ENCODE measurements around the gene FRYL.

The FRYL gene

DNA sequence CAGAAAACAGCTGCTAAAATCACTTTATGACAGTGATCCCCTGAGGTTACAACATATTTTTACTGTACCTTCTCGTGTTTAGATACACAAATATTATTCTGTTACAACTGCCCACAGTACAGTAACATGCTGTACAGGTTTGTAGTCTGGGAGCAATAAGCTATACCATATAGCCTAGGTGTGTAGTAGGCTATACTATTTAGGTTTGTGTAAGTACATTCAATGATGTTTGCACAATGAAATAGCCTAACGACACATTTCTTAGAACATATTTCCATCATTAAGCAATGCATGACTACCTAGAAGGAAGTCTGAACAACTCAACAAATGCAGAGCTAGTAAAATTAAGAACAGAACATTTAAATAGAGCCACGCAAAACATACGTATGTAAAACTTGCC is 177.3 kb downstream of the FRYL start:
- DNase-seq: peak; percentile 27

DNA sequence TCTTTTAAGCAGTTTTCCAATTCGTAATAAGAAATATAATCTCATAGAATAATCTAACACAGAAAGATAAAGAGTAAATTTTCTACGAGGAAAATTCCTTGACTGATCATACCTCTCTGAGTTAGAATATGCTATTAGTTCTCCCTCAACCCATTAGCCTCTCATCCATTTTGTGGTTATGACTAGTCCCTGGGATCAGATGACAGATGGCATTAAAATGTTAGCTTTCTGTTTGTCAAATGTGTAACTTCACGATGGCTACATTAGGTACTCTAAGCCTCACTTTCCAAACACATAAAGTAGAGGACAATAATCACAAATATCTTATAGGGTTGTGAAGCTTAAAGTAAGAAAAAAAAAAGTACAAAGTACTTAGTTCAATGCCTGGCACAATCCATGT is 177.9 kb downstream of the FRYL start:
- peak; percentile 72 for DNase-seq

DNA sequence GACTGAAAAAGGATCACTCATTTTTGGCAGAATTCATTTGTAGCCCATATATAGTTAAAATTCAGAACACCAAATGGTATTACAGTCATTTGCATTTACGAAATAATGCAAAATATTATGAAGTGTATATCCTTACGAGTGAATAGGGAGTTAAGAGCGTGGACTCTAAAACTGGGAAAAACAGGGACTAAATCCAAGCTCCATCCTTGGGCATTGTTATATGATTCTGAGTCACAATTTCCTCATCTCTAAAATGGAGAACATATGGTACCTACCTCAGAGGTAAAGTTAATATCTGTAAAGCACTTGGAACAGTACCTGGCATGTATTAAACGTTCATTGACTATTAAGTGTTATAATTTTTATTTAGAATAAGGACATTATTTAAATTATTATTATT is 183.7 kb downstream of the FRYL start:
- DNase-seq: no peak

DNA sequence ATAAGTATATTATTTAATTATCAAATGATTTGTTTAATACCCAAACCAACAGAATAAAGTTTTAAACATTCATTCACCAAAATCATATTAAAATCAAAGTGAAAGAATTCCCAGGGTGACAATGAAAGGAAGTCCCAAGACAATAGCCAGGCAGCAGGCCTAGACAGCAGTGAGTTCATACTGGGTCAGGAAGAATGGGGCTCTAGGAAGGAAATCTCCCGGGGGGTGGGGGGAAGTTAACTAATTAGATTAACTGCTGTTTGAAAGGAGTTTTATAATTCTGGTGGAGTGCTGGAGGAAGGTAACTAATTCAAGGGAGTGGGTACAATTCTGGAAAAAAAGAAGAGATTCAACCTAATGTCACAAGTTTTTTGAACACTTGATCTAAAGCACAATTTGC is 185.9 kb downstream of the FRYL start:
- DNase-seq: no peak

DNA sequence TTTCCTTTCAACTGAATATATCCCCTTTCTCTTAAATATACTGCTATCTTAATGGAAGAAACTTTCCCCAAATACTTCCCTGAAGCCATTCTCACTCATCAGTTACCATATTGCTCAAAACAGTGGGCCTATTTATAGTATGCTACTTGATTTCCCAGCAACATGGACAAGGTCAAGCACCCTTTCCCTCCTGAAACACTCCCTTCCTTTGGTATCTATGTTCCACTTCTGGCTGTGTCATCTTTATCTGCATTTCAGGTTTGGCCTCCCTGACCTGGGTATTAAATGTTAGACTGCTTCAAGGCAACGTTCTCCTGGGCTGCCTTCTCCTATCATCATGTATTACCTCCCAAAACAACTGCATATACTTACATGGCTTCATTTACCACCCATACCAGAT is 188.7 kb downstream of the FRYL start:
- DNase-seq: no peak

DNA sequence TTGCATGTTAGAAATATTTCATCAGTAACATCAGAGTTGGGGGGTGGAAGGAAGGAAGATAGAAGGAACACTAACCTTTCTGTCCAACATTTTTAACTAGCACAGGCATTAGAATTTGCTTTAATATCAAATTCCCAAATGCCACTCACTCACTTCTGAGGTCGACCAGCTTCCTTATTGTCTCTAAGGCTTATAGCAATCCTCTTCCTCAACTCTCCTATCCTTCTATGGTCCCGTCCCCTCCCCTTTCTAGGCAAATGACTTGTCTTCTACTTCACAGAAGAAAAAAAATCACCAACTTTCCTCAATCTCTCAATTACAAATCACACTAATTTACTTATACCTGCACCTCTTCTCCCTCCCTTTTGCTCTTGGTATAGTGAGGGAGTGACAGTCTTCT is 189.2 kb downstream of the FRYL start:
- no peak for DNase-seq

DNA sequence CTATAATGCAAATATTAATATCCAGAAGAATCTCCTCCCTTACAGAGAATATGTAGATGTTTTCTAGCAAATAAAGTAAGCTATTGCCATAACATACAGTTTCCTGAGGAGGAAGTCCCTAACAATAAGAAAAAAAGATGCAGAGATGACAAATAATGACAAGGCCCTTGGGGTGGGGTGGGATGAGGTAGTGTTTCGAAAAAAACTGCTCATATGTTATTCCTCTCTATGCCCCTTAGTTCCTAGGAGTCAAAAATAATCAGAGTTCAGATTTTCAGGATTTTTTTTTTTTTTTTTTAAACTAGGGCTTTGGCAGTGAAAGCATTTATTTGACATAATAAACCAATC is 191.0 kb downstream of the FRYL start:
- DNase-seq: no peak

DNA sequence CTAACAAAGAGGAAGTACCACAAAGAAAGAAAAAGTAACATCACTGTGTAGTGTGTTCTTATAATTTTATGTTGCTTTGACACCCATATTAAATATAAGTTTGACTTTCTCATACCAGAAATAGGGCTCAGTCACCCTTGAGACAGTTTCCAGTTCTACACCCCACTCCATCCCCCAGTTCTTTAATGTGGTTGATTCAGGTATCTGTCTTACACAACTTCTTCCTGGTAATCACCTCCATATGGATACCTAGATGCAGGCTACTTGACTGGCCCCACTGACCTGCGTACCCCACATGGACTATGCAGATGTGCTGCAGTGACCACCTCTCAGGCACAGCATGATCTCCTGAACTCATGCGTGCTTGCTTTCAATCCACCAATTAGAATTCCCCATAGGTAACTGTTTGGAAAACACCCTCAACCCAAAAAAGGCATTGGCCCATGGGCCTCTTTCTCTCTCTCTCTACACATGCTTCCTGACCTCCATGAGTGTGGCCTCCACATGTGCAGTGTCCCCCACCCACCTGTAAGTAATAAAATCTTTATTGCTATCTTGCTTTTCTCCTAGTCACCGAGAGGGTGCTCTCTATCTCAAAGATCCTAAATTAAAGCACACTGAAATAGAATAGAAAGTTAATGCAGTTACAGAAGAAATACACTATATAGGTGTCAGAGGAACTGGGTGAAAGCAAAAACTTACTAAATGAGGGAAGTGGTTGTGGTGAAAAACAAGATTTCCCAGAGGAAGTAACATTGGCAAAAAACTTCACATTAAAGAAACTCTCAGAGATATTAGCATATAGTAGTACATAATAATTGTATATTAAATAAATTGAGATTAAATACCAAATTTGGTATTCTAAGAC is 191.6 kb downstream of the FRYL start:
- peak; percentile 7 for DNase-seq

DNA sequence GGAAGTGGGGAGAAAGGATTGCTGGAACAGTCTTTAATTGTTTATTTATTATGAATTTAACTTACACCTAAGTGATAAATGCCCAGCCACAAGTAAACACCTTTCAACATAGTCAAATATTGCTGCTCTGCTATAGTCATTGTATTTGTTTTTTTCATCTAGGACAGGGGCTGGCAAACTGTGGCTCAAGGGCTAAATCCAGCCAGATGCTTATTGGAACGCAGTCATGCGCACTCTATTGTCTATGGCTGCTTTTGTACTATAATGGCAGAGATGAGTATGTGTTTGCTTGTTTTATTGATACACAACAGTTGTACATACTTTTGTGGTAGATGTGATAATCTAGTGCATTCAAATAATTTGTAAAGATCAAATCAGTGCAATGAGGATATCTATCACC is 194.7 kb downstream of the FRYL start:
- DNase-seq: no peak

DNA sequence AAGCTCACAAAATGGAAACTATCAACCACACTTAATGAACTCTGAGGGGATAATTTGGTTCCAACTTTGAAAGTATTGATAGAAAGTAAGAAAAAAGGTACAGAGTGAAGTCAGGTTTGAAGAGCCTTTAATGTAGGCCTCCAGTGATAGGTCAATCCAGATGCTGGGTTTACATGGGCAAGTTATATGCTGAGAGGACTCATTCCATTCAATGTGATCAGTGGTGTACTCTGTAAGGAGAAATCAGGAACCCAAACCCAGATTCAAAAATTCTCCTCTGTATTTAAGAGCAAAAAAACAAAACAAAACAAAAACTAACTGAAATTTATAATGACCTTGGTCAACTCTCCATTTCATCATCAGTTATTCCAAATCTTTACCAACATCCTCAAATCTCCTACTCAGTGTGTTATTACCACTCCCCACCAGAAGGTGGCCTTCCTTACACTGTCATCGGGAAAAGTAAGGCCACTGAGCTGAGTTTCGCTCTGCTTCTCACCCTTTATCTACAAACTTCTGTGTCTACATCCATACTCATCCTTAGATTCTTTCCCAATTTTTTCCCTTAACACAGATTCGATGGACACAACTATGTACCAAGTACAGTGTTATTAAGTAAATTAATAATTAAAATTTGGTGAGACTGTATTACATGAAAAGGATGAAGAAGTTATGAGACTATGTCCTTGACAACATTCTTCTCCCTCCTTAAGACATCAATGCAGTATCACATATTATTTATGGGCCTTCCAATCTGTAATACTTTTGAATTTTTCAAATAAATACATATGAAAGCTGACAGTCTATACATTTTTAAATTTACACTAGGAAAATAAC is 201.7 kb downstream of the FRYL start:
- peak; percentile 61 for DNase-seq

DNA sequence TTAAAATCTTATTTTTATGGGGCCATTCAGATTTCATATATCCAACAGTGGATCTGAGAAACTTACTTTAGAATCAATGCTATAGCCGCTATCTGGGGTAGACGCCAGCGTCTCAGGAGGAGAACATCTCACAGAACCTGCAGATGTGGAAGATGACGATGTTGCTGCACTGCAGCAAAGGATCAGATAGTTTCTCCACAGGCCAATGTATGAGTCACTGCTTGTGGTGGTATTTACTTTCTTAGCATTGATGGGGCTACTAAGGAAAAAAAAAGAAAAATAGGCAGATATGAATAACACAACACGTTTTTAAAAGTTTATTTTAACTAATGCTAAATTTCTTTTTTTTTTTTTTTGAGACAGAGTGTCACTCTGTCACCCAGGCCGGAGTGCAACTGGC is 204.1 kb downstream of the FRYL start:
- DNase-seq: peak; percentile 31

DNA sequence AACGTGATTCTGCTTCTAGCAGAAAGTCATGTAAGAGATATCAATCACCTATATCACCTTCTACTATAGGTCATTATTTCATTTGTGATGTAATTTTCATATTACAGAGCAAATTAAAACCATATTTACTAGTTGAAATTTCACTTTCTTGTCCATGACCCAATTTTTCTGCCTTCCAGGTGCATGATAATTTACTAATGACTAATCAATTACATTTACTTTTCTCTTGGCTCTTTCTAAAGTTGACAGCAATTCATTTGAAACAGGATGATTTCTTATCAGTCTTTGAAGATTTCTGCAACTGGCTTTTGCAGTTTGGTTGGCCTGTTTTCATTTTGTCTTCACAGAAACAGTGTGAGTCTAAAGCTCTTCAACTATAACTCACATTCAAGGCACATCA is 208.6 kb downstream of the FRYL start:
- no peak for DNase-seq

DNA sequence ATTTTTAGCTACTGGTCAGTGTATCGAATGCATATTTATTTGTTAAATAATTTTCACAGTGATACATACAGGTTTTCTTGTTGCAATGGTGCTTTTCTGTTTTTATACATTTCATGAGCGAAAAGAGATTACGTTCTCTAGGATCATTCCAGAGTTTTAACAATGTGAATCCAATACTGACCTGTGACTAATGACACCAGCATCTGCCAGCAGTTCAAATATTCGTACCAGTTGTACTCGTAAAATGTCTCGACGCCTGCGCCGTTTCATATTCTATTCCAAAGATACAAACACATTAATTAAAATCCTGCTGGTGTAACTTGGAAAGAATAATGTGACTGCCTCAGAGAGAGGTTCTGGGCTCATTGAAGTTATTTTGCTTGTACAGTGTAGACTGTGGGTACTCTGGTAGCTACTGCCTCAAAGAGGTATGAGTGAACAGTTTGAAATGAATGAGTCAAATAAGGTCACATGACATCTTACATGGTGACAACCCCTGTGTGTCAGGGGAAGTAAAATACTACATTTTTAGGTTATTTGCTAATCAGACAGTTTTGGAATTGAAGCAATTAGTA is 209.3 kb downstream of the FRYL start:
- DNase-seq: peak; percentile 61

DNA sequence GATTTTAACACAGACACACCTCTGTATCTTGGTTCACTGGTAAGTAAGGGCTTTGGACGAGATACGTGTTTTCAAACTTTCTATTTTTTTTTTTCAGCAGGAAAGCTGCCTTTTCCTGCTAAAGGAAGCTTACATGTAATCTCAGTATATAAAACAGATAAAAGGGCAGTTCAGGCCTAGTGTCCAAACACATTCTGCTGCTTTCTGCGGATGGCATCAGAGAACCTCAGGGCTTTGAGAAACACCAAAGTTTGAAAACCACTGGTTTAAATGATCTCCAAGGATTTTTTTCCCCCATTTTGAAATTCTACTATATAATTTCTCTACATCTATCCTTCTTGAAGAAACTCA is 214.1 kb downstream of the FRYL start:
- DNase-seq: no peak

DNA sequence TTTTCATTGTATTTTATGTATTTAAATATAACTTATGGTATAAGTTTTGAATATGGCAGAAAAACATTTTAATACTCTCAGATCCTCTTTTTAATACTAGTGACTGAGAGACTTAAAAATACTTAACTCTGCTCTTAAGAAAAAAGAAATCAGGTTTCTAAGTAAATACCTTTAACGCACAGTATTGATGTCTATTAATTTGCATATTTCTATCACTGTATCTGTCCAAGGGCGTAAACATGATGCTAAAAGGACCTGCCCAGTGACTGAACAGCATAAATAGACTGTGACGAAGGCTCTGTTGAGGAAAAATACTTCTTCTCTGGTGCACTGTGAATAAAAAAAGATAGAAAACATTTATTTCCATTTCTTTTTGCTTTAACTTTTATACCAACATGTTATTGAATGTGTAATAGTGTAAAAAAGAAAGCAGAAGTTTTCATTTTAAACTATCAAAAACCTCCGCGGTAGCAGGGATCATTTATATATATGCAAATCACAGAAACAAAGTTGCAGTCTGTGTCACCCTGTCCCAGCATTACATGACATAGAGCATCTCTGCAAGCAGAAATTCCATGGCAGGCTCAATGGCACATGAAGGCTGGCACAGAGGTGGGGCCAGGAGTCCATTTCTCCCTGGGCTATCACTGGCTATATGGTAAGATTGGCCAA is 214.6 kb downstream of the FRYL start:
- DNase-seq: no peak

DNA sequence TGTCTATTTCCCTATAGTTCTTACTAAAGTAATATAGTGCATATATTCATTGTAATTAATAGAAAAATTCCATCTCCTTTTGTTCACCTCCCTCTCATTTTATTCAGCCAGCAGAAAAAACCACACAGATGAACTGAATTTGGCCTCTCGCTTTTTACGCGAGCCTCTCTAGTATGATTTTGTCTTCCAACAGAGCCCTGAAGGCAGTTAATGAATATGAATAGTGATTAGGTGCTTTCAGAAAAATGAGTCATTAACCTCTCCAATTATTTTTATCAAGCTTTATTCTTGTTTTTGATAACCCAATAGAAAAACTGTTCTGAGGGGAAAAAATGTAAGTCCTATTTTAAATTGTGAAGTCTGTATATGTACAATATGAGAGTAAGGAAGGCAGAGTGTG is 215.9 kb downstream of the FRYL start:
- no peak for DNase-seq

DNA sequence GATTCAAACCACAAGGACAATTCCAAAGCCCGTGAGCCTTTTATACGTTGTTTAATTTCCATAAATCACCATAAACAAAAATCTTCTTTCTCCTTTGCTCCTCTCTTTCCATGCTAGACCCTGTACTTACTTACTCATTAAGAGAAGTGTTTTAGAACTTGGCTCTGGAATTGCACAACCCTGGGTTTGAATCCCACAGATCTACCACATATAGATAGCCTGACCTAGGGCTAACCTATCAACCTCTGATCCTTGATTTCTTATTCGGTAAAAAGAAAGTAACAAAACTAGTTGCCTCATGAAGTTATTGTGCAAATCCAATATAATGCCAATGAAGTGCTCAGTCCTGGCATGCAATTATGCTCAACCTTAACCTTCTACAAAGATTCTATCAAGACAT is 221.3 kb downstream of the FRYL start:
- DNase-seq: no peak

DNA sequence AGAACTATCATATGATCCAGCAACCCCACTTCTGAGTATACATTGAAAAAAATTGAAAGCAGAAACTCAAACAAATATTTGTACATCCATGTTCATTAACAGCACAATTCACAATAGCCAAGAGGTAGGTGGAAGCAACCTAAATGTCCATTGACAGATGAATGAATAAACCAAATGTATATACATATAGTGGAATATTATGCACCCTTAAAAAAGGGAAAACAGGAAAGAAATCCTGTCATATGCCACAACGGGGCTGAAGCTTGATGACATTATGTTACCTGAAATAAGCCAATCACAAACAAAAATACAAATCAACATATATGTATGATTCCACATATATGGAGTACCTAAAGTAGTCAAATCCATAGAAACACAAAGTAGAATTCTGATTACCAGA is 222.1 kb downstream of the FRYL start:
- DNase-seq: no peak

DNA sequence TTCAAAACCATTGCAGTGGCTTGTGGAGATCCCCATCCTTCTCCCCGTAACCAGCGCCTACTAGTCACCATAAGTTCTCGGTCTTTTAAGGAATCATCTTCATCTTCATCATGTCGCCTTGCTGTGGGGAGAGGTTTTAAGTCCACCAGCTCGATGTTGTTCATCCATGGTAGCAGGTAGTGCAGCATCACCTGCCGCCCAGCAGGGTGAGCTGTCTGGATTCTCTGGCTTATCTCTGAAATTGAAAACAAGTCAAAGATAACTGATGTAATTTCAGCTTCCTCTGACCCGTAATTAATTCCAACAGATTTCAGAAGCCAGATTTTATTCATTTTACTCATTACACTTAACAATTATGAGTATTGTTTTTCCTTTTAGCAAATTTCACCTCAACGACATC is 222.6 kb downstream of the FRYL start:
- DNase-seq: peak; percentile 3

DNA sequence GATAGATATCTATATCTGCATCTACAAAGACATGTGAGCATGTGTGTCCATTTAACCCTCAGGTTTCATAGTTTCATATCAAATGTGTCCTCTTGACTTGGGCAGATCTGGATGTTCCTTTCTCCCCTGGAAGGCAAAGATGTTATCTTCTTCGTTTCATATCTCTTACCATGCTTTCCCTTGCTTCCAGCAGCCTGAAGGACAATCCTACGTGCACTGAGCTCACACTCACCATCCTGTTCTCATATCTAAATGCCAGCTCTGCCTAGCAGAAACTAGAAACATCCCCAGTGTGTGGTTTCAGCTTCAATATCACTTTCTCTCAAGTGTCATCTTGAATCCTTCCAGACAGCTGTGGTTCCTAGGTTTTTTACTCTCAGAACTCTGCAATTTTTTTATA is 223.8 kb downstream of the FRYL start:
- DNase-seq: no peak

DNA sequence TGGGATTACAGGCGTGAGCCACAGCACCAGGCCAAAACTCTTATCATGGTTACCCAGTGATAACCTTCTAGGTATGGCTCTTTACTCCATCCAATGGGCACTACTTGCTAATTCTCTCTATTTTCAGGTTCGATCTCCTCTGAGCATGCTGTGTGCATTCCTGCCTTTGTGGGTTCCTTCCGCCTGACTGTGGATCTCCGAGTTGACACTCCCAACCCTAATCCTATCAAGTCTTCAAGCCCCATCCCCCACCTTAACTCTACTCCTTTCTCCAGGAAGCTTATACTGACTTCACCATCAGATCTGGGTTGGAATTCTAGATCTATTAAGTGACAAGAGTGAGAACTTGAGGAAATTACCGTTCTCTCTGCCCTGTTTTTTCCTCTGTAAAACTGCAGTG is 225.5 kb downstream of the FRYL start:
- no peak for DNase-seq

DNA sequence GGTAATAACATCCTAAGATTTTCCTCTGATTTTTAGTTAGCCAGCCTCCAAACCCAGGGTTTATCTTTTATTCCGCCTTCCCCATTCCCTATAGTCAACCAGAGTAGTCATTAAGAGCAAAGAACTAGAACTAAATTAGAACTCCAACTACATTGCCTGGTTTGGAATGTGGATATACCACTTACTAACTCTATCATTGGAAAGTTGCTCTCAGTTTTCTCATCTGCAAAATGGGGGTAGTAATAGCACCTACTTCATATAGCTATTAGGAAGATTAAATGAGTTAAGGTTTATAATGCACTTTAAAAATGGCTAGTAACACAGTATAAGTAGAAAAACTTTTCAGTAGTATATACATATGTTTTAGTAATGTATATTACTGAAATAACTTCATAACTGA is 226.4 kb downstream of the FRYL start:
- no peak for DNase-seq

DNA sequence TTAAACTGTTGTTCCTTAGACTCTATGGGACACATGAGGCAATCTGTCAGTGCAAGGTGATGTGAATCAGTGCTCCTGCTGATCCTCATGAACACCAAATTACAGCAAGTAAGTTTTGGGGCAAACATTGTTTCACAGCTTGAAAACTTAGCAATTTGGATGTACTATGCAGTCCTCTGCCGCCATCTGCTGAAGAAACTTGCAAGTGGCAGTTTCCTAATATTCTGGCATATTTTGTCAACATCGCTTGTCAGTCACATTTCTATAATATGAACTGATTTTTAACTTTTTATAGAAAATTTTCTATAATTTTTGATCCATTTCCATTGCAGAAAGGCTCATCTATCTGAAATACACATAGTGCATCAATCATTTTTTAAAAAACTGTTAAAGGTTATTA is 233.7 kb downstream of the FRYL start:
- DNase-seq: peak; percentile 28

Data from fibroblast of skin of abdomen (primary cell).